HEK293T (cell line): ENCODE measurements around the gene TAF1B.

Experiments used
- BHLHE40 ChIP-seq: fragments of 450-650 bp; IDR thresholded peaks from 2 replicates; pipeline ENCODE4 v1.6.1; 2016; ENCODE audit warnings: mild to moderate bottlenecking, moderate library complexity, borderline replicate concordance
- CTBP1 ChIP-seq: fragments of 450-650 bp; IDR thresholded peaks from 2 replicates; pipeline ENCODE4 v1.6.1; 2016; ENCODE audit warnings: borderline replicate concordance
- ELF4 ChIP-seq: fragments of 450-650 bp; IDR thresholded peaks from 2 replicates; pipeline ENCODE4 v1.6.1; 2017; ENCODE audit warnings: antibody characterized with exemption
- FOXA1 ChIP-seq: fragments of 450-650 bp; IDR thresholded peaks from 2 replicates; pipeline ENCODE4 v1.6.1; 2016; ENCODE audit warnings: mild to moderate bottlenecking
- FOXK2 ChIP-seq: fragments of 450-650 bp; IDR thresholded peaks from 2 replicates; pipeline ENCODE4 v1.6.1; 2016; ENCODE audit warnings: mild to moderate bottlenecking
- FOXM1 ChIP-seq: fragments of 450-650 bp; IDR thresholded peaks from 2 replicates; pipeline ENCODE4 v1.6.1; 2017; ENCODE audit warnings: mild to moderate bottlenecking, borderline replicate concordance
- PKNOX1 ChIP-seq: fragments of 450-650 bp; IDR thresholded peaks from 2 replicates; pipeline ENCODE4 v1.6.1; 2016
- SP1 ChIP-seq: fragments of 450-650 bp; IDR thresholded peaks from 2 replicates; pipeline ENCODE4 v1.6.1; 2017
- SUZ12 ChIP-seq: fragments of 450-650 bp; IDR thresholded peaks from 2 replicates; pipeline ENCODE4 v1.6.1; 2016; ENCODE audit warnings: mild to moderate bottlenecking
- TARDBP ChIP-seq: fragments of 450-650 bp; IDR thresholded peaks from 2 replicates; pipeline ENCODE4 v1.6.1; 2016

- TF ChIP-seq FOXK2 (no peak), PKNOX1 (no peak), SUZ12 (no peak), SP1 (no peak), ELF4 (no peak), FOXA1 (no peak), FOXM1 (no peak), BHLHE40 (no peak), CTBP1 (no peak), TARDBP (no peak)
These were observed 21.3 kb upstream of the TAF1B start for GRCh38 chr2:9821805-9822445.
